A549 (cell line): ENCODE measurements around the gene TIE1.

Experiments
- CTCF ChIP-seq: fragments of >200 bp; sonication (Bioruptor Twin); formaldehyde crosslinking; IDR thresholded peaks from 3 replicates; pipeline ENCODE4 v1.5.1; 2016
- ELK1 ChIP-seq: fragments of 150-350 bp; IDR thresholded peaks from 2 replicates; pipeline ENCODE4 v1.6.1; 2014; ENCODE audit warnings: low read depth, mild to moderate bottlenecking, low read length
- JUN ChIP-seq, 2 experiments: fragments of >200 bp; sonication (Bioruptor Twin); formaldehyde crosslinking; IDR thresholded peaks; 2 replicates in 1 of 2; 3 replicates in 1 of 2; pipeline ENCODE4 v1.6.1; 2016 to 2017
- MAX ChIP-seq: IDR thresholded peaks from 2 replicates; pipeline ENCODE4 v1.6.1; 2012

GRCh38 chr1:43359696-43360095 lies 58.9 kb downstream of the TIE1 start:
- TF ChIP-seq ELK1: no peak
- TF ChIP-seq MAX: no peak
- TF ChIP-seq JUN (IDR thresholded peaks at IDR 0.05): no peak
- no peak for TF ChIP-seq CTCF
